SK-N-SH (cell line): Measurements from ENCODE around the gene PIMREG.

Experiments used
- JUND ChIP-seq: IDR thresholded peaks from 2 replicates; pipeline ENCODE4 v1.4.0; 2012
- RCOR1 ChIP-seq: fragments of 150-350 bp; IDR thresholded peaks from 2 replicates; pipeline ENCODE4 v1.6.1; 2017; ENCODE audit warnings: antibody characterized with exemption, low read length
- TAF1 ChIP-seq: IDR thresholded peaks from 2 replicates; pipeline ENCODE4 v1.6.1; 2012; ENCODE audit warnings: low read depth, mild to moderate bottlenecking, low read length, moderate library complexity, borderline replicate concordance
- TF ChIP-seq, protein P1 (sequence below): IDR thresholded peaks from 2 replicates; pipeline ENCODE4 v1.4.0; 2012; ENCODE audit warnings: low read depth, borderline replicate concordance
- TF ChIP-seq, protein P2 (sequence below): fragments of 200-600 bp; sonication (generic); IDR thresholded peaks from 2 replicates; pipeline ENCODE4 v1.6.1; 2017; ENCODE audit warnings: antibody characterized with exemption, mild to moderate bottlenecking, moderate library complexity
- TF ChIP-seq, protein P3 (sequence below): IDR thresholded peaks from 2 replicates; pipeline ENCODE4 v1.4.0; 2012; ENCODE audit warnings: low read depth

GRCh38 chr17:6450926-6451832 lies 6.9 kb downstream of the PIMREG start:
- TF ChIP-seq TAF1 (no peak), JUND (no peak), RCOR1 (no peak)
- TF ChIP-seq, protein P1, sequence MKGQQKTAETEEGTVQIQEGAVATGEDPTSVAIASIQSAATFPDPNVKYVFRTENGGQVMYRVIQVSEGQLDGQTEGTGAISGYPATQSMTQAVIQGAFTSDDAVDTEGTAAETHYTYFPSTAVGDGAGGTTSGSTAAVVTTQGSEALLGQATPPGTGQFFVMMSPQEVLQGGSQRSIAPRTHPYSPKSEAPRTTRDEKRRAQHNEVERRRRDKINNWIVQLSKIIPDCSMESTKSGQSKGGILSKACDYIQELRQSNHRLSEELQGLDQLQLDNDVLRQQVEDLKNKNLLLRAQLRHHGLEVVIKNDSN: no peak
- TF ChIP-seq, protein P2, sequence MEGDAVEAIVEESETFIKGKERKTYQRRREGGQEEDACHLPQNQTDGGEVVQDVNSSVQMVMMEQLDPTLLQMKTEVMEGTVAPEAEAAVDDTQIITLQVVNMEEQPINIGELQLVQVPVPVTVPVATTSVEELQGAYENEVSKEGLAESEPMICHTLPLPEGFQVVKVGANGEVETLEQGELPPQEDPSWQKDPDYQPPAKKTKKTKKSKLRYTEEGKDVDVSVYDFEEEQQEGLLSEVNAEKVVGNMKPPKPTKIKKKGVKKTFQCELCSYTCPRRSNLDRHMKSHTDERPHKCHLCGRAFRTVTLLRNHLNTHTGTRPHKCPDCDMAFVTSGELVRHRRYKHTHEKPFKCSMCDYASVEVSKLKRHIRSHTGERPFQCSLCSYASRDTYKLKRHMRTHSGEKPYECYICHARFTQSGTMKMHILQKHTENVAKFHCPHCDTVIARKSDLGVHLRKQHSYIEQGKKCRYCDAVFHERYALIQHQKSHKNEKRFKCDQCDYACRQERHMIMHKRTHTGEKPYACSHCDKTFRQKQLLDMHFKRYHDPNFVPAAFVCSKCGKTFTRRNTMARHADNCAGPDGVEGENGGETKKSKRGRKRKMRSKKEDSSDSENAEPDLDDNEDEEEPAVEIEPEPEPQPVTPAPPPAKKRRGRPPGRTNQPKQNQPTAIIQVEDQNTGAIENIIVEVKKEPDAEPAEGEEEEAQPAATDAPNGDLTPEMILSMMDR: no peak
- TF ChIP-seq, protein P3, sequence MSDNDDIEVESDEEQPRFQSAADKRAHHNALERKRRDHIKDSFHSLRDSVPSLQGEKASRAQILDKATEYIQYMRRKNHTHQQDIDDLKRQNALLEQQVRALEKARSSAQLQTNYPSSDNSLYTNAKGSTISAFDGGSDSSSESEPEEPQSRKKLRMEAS: no peak
